T-cell (primary cell): ENCODE results near the gene SLC22A23. TPM values are rescaled to one million over a fixed set of nuclear protein-coding genes. Genes with fewer than 3 reads are reported as not detected.

Source experiments
- ATAC-seq, 4 experiments: fragments of 200-7000 bp in 3 of 4; fragments of 150-1000 bp in 1 of 4; cut with Tn5 transposase; replicated peaks in 1 of 4; 1 replicate in 3 of 4; 2 replicates in 1 of 4; pipeline ENCODE4 v1.10.0; 2021; ENCODE audit warnings: moderate library complexity in 3 of 4, mild to moderate bottlenecking in 2 of 4, moderate number of reproducible peaks in 1 of 4
- CTCF ChIA-PET, 2 donors: fragments of 300-600 bp; sonication (Branson Sonifier 250); formaldehyde crosslinking; loops; one replicate each; lab custom pipeline; 2022; ENCODE audit warnings: antibody characterized with exemption in 2 of 2; lab: Charles Lee
- POLR2A ChIA-PET, 2 donors: fragments of 300-600 bp; sonication (Branson Sonifier 250); formaldehyde crosslinking; loops; one replicate each; lab custom pipeline; 2022; ENCODE audit warnings: antibody characterized with exemption in 2 of 2; lab: Charles Lee
- DNase-seq, 35 experiments: peaks; one replicate each; pipeline versions ENCODE4 v3.0.0 to v3.0.0-alpha.2; 2013 to 2023
- H3K27ac ChIP-seq: one replicate; pipeline ENCODE4 v1.5.1; 2013; ENCODE audit warnings: low read length
- H3K27me3 ChIP-seq, 2 experiments: replicated peaks in 1 of 2; 1 replicate in 1 of 2; 2 replicates in 1 of 2; pipeline versions ENCODE4 v1.6.1 to v1.7.0; 2013; ENCODE audit warnings: low read length in 1 of 2, mixed read lengths in 1 of 2; ENCODE audit not compliant: control insufficient read depth in 2 of 2, insufficient read depth in 2 of 2; ENCODE audit errors: extremely low read depth in 1 of 2
- H3K36me3 ChIP-seq, 2 donors: 1 replicate in 1 of 2; 2 replicates in 1 of 2; pipeline versions ENCODE4 v1.6.1 to v1.7.0; 2013; ENCODE audit warnings: low read length in 1 of 2; ENCODE audit not compliant: control insufficient read depth in 2 of 2, insufficient read depth in 1 of 2; ENCODE audit errors: extremely low read depth in 1 of 2
- H3K4me1 ChIP-seq, 2 experiments: 1 replicate in 1 of 2; 2 replicates in 1 of 2; pipeline versions ENCODE4 v1.6.1 to v1.7.0; 2013; ENCODE audit warnings: low read length in 2 of 2, mixed read lengths in 1 of 2; ENCODE audit not compliant: insufficient read depth in 2 of 2, control insufficient read depth in 1 of 2; ENCODE audit errors: extremely low read depth in 1 of 2
- H3K4me3 ChIP-seq, 2 donors: 1 replicate in 1 of 2; 2 replicates in 1 of 2; pipeline versions ENCODE4 v1.5.1 to v1.7.0; 2013; ENCODE audit warnings: mild to moderate bottlenecking in 2 of 2, low read length in 1 of 2, moderate library complexity in 1 of 2; ENCODE audit not compliant: control insufficient read depth in 1 of 2; ENCODE audit errors: extremely low read depth in 1 of 2
- H3K9me3 ChIP-seq: 2 replicates; pipeline ENCODE4 v1.7.0; 2013
- H3K27ac Mint-ChIP-seq, 2 donors: one replicate each; pipeline ENCODE4 v1.8.0; 2020 to 2021; ENCODE audit warnings: mild to moderate bottlenecking in 2 of 2, mixed read lengths in 2 of 2
- H3K27me3 Mint-ChIP-seq, 2 donors: one replicate each; pipeline ENCODE4 v1.8.0; 2021 to 2022; ENCODE audit warnings: mixed read lengths in 2 of 2
- H3K36me3 Mint-ChIP-seq: one replicate; pipeline ENCODE4 v1.8.0; 2021; ENCODE audit warnings: mixed read lengths
- H3K4me1 Mint-ChIP-seq, 3 donors: one replicate each; pipeline ENCODE4 v1.8.0; 2020 to 2022; ENCODE audit warnings: mixed read lengths in 3 of 3, mild to moderate bottlenecking in 1 of 3
- H3K4me3 Mint-ChIP-seq, 3 donors: one replicate each; pipeline ENCODE4 v1.8.0; 2020 to 2022; ENCODE audit warnings: mild to moderate bottlenecking in 3 of 3, mixed read lengths in 3 of 3, moderate library complexity in 3 of 3
- H3K9me3 Mint-ChIP-seq, 3 donors: one replicate each; pipeline ENCODE4 v1.8.0; 2020 to 2022; ENCODE audit warnings: mixed read lengths in 3 of 3
- WGBS: methylation state at CpG from one replicate; pipeline ENCODE4 v1.1.5; 2013; ENCODE audit warnings: missing lambda C conversion rate; ENCODE audit not compliant: insufficient coverage; 5-methylcytosine and 5-hydroxymethylcytosine counted together
- total RNA-seq, 35 experiments: library from RNA in 6 of 35; stranded (reverse) in 6 of 35; fragments of 120-200 nt in 1 of 35; gene quantifications; one replicate each; pipeline versions ENCODE4 v1.2.1 to v1.2.4 and lab custom pipeline; 2013 to 2026

Gene SLC22A23
- total RNA-seq, 5 donors from 2014 or later (not counting 1 experiment from before 2014, with no cell fraction given) = 6.2 to 14.8 (median 12.1) TPM

- peaks cover 6 to 35% of the 10 kb centered on the region in 2 donors for H3K36me3 ChIP-seq
- DNase-seq (no peak), ATAC-seq (no peak)
- ChIA-PET CTCF (no interaction called here), POLR2A (interaction anchor here in 1 of 2 donors (0.6 kb wide), 1 partner anchor 483 kb away, joined by 4 read pairs; no protein-coding TSS in a partner anchor)
- H3K4me1 ChIP-seq = no peaks in the 10 kb centered on the region
- Mint-ChIP-seq H3K27ac (peak overlapping the region in 1 of 2 donors; percentile 43), H3K9me3 (no peaks in the 10 kb centered on the region), H3K4me3 (no peak overlapping the region), H3K36me3 (peaks cover 27% of the 10 kb centered on the region), H3K27me3 (no peaks in the 10 kb centered on the region), H3K4me1 (peaks cover 7 to 26% (median 21%) of the 10 kb centered on the region in 3 donors)
- H3K27me3 ChIP-seq = no peaks in the 10 kb centered on the region
- no peak overlapping the region for H3K4me3 ChIP-seq
- H3K9me3 ChIP-seq = no peaks in the 10 kb centered on the region
- H3K27ac ChIP-seq = no peak overlapping the region
- WGBS = 83% methylated on average over 4 of the region's 9 CpGs
Observed at GRCh38 chr6:3273707-3274521, 182.9 kb downstream of the SLC22A23 start.

GRCh38 chr6:3272911-3273547 lies 183.8 kb downstream of the SLC22A23 start:
- DNase-seq (no peak), ATAC-seq (no peak)
- Histone ChIP-seq H3K27me3 (no peaks in the 10 kb centered on the region), H3K9me3 (no peaks in the 10 kb centered on the region), H3K36me3 (peaks cover 6 to 36% of the 10 kb centered on the region in 2 donors), H3K27ac (no peak overlapping the region), H3K4me3 (no peak overlapping the region), H3K4me1 (no peaks in the 10 kb centered on the region)
- Mint-ChIP-seq H3K4me1 (peaks cover 12 to 35% (median 25%) of the 10 kb centered on the region in 3 donors), H3K27ac (peak overlapping the region in 1 of 2 donors; percentile 23), H3K27me3 (no peaks in the 10 kb centered on the region), H3K4me3 (no peak overlapping the region), H3K36me3 (peaks cover 31% of the 10 kb centered on the region), H3K9me3 (no peaks in the 10 kb centered on the region)
- ChIA-PET POLR2A (no interaction called here), CTCF (no interaction called here)
- 95% methylated on average over 27 of the region's 32 CpGs for WGBS

- H3K36me3 ChIP-seq = peaks cover 6 to 42% of the 10 kb centered on the region in 2 donors
- Mint-ChIP-seq H3K27ac (no peak overlapping the region), H3K27me3 (no peaks in the 10 kb centered on the region), H3K4me1 (peaks cover 19 to 44% (median 31%) of the 10 kb centered on the region in 3 donors), H3K9me3 (no peaks in the 10 kb centered on the region), H3K36me3 (peaks cover 36% of the 10 kb centered on the region), H3K4me3 (no peak overlapping the region)
- POLR2A ChIA-PET = no interaction called here
- H3K4me1 ChIP-seq = no peaks in the 10 kb centered on the region
- H3K27ac ChIP-seq = no peak overlapping the region
- no peaks in the 10 kb centered on the region for H3K9me3 ChIP-seq
- WGBS = 92% methylated on average over 13 of the region's 13 CpGs
- H3K27me3 ChIP-seq = no peaks in the 10 kb centered on the region
- ATAC-seq (no peak), DNase-seq (no peak)
- no peak overlapping the region for H3K4me3 ChIP-seq
- CTCF ChIA-PET = no interaction called here
Observed at GRCh38 chr6:3271756-3272155, 185.1 kb downstream of the SLC22A23 start.

- H3K4me1 Mint-ChIP-seq = peaks cover 23 to 44% (median 34%) of the 10 kb centered on the region in 3 donors
- POLR2A ChIA-PET = no interaction called here
- no peak for DNase-seq
- no peak for ATAC-seq
- no peaks in the 10 kb centered on the region for H3K9me3 Mint-ChIP-seq
- no peak overlapping the region for H3K27ac Mint-ChIP-seq
- Histone ChIP-seq H3K27me3 (no peaks in the 10 kb centered on the region), H3K4me1 (peaks cover 0 to 2% of the 10 kb centered on the region in 2 experiments), H3K36me3 (peaks cover 6 to 48% of the 10 kb centered on the region in 2 donors), H3K9me3 (no peaks in the 10 kb centered on the region), H3K27ac (no peak overlapping the region), H3K4me3 (no peak overlapping the region)
- no peak overlapping the region for H3K4me3 Mint-ChIP-seq
- H3K27me3 Mint-ChIP-seq = no peaks in the 10 kb centered on the region
- 87% methylated on average over 10 of the region's 15 CpGs for WGBS
- CTCF ChIA-PET = interaction anchor here in 1 of 2 donors (0.5 kb wide), 2 partner anchors 17 to 145 kb away, joined by 4 read pairs; no protein-coding TSS in a partner anchor
- peaks cover 36% of the 10 kb centered on the region for H3K36me3 Mint-ChIP-seq
Observed at GRCh38 chr6:3270258-3270657, 186.6 kb downstream of the SLC22A23 start.

GRCh38 chr6:3269281-3269975 lies 187.4 kb downstream of the SLC22A23 start:
- H3K36me3 ChIP-seq = peaks cover 6 to 55% of the 10 kb centered on the region in 2 donors
- no peak for ATAC-seq
- H3K36me3 Mint-ChIP-seq = peaks cover 41% of the 10 kb centered on the region

GRCh38 chr6:3268680-3269079 lies 188.2 kb downstream of the SLC22A23 start:
- Histone ChIP-seq H3K36me3 (peaks cover 14 to 63% of the 10 kb centered on the region in 2 donors), H3K9me3 (no peaks in the 10 kb centered on the region), H3K27me3 (no peaks in the 10 kb centered on the region), H3K4me1 (peaks cover 3 to 12% of the 10 kb centered on the region in 2 experiments), H3K4me3 (no peak overlapping the region), H3K27ac (no peak overlapping the region)
- no peaks in the 10 kb centered on the region for H3K27me3 Mint-ChIP-seq
- no peak for ATAC-seq
- H3K27ac Mint-ChIP-seq = no peak overlapping the region
- CTCF ChIA-PET = no interaction called here
- no peaks in the 10 kb centered on the region for H3K9me3 Mint-ChIP-seq
- H3K36me3 Mint-ChIP-seq = peaks cover 41% of the 10 kb centered on the region
- POLR2A ChIA-PET = interaction anchor here in 1 of 2 donors (0.6 kb wide), 1 partner anchor 9 kb away, joined by 3 read pairs; no protein-coding TSS in a partner anchor
- peaks cover 28 to 40% (median 38%) of the 10 kb centered on the region in 3 donors for H3K4me1 Mint-ChIP-seq
- H3K4me3 Mint-ChIP-seq = no peak overlapping the region
- WGBS = 83% methylated on average over 1 of the region's 11 CpGs
- no peak for DNase-seq

More at GRCh38 chr6:3269281-3269975, 187.4 kb downstream of the SLC22A23 start:
- DNase-seq = peak in 1 of 35 experiments; percentile 12
- no peaks in the 10 kb centered on the region for H3K27me3 ChIP-seq
- Mint-ChIP-seq H3K9me3 (no peaks in the 10 kb centered on the region), H3K27ac (no peak overlapping the region), H3K4me1 (peaks cover 27 to 46% (median 37%) of the 10 kb centered on the region in 3 donors), H3K27me3 (no peaks in the 10 kb centered on the region), H3K4me3 (no peak overlapping the region)
- no peak overlapping the region for H3K27ac ChIP-seq
- ChIA-PET CTCF (no interaction called here), POLR2A (no interaction called here)
- H3K9me3 ChIP-seq = no peaks in the 10 kb centered on the region
- H3K4me3 ChIP-seq = no peak overlapping the region
- peaks cover 0 to 4% of the 10 kb centered on the region in 2 experiments for H3K4me1 ChIP-seq
- no CpG with 5 or more reads among the region's 27 CpGs for WGBS
